Gastrocnemius medialis (tissue), 4 donors: ENCODE measurements around the gene RNF4.

Experiments
- POLR2A ChIP-seq, 2 donors: fragments of 450-650 bp; IDR thresholded peaks; one replicate each; pipeline ENCODE4 v1.6.1; 2017; ENCODE audit warnings: antibody characterized with exemption in 2 of 2, mild to moderate bottlenecking in 2 of 2, moderate library complexity in 2 of 2
- TF ChIP-seq, protein P1 (sequence below), 5 experiments: fragments of 450-650 bp in 3 of 5; fragments of 200-600 bp in 2 of 5; sonication (generic) in 2 of 5; IDR thresholded peaks in 4 of 5; conservative IDR thresholded peaks in 1 of 5; 1 replicate in 4 of 5; 2 replicates in 1 of 5; pipeline ENCODE4 v1.5.1; 2016 to 2019; ENCODE audit warnings: antibody characterized with exemption in 5 of 5, mild to moderate bottlenecking in 3 of 5, moderate library complexity in 3 of 5

- TF ChIP-seq, protein P1, sequence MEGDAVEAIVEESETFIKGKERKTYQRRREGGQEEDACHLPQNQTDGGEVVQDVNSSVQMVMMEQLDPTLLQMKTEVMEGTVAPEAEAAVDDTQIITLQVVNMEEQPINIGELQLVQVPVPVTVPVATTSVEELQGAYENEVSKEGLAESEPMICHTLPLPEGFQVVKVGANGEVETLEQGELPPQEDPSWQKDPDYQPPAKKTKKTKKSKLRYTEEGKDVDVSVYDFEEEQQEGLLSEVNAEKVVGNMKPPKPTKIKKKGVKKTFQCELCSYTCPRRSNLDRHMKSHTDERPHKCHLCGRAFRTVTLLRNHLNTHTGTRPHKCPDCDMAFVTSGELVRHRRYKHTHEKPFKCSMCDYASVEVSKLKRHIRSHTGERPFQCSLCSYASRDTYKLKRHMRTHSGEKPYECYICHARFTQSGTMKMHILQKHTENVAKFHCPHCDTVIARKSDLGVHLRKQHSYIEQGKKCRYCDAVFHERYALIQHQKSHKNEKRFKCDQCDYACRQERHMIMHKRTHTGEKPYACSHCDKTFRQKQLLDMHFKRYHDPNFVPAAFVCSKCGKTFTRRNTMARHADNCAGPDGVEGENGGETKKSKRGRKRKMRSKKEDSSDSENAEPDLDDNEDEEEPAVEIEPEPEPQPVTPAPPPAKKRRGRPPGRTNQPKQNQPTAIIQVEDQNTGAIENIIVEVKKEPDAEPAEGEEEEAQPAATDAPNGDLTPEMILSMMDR (IDR thresholded peaks at IDR 0.05 in 4 of 5, conservative IDR thresholded peaks at IDR 0.05 in 1 of 5), result no peak
- no peak for TF ChIP-seq POLR2A (IDR thresholded peaks at IDR 0.05)
Observed at GRCh38 chr4:2424581-2424980, 44.3 kb upstream of the RNF4 start.
